ENCODE results near the gene GPR27. TPM values are rescaled to one million over a fixed set of nuclear protein-coding genes. Genes with fewer than 3 reads are reported as not detected.
A peak's percentile ranks its signal among the peaks of the same experiment; 100 is the strongest.

GPR27 gene
- total RNA-seq (2021), result 15.5 and 17.7 TPM in 2 replicates
- long read RNA-seq, transcript GPR27-201 (1 exons, 2,447 nt), result major isoform, 7 of 7 reads
- long read RNA-seq, partial matches to known transcripts, result 0 of 7 reads
- long read RNA-seq, other reads (novel, unspliced or antisense), result 0 of 7 reads

GRCh38 chr3:71753701-71754609 is at the start of gene GPR27:
Gene GPR27, plus strand, starts transcription at chr3:71753855. Its CDS starts 195 bp downstream, at chr3:71754050.
- peak within 1 kb of the TSS; percentile 41 for H3K4me2 ChIP-seq (ENCODE audit: insufficient read depth, insufficient read length, low read length)
- H2AK5ac ChIP-seq (ENCODE audit: insufficient read length, low read length), result no peak within 1 kb of the TSS
- H3K79me2 ChIP-seq (ENCODE audit: insufficient read depth, low read length), result no peaks in the 10 kb centered on the region
- no peak within 1 kb of the TSS for H3T11ph ChIP-seq (ENCODE audit: low read length)
- H2BK20ac ChIP-seq (ENCODE audit: low read depth, low read length, poor library complexity, severe bottlenecking), result no peak within 1 kb of the TSS
- H4K8ac ChIP-seq (replicated peaks; ENCODE audit: insufficient read length, low read depth, low read length), result no peak within 1 kb of the TSS
- peak within 1 kb of the TSS; percentile 95 for H3K14ac ChIP-seq (ENCODE audit: insufficient read depth, low read length)
- H3K79me1 ChIP-seq (ENCODE audit: insufficient read depth, low read depth, low read length, poor library complexity, severe bottlenecking), result no peaks in the 10 kb centered on the region
- no peak for TF ChIP-seq CTCF (conservative IDR thresholded peaks at IDR 0.05)
- H3K4me1 ChIP-seq (ENCODE audit: insufficient read depth, low read length), result no peaks in the 10 kb centered on the region
- H3K18ac ChIP-seq (ENCODE audit: insufficient read length, low read depth, low read length), result peak within 1 kb of the TSS; percentile 94
- no peak within 1 kb of the TSS for H3K27ac ChIP-seq (ENCODE audit: insufficient read length, low read depth, low read length)
- no CpG with 5 or more reads among the region's 131 CpGs for WGBS (ENCODE audit: extremely low coverage, insufficient read length, low lambda C conversion rate)
- no peak within 1 kb of the TSS for H2BK15ac ChIP-seq (ENCODE audit: low read depth, low read length)
- Mint-ChIP-seq H3K4me1 (peaks cover 20% of the 10 kb centered on the region in 2 experiments), H3K9me3 (0 out of 5 replicates have a peak, but pooled peaks cover 0 to 2% of the 10 kb centered on the region in 2 experiments), H3K36me3 (ENCODE audit: insufficient read depth in 1 of 3, low read depth in 3 of 3) (peaks cover 0 to 3% (median 0%) of the 10 kb centered on the region in 3 experiments; a peak in 5 of 7 replicates), H3K4me3 (peak within 1 kb of the TSS; percentile 71 to 84), H3K27me3 (ENCODE audit: low read depth) (peaks cover 42% of the 10 kb centered on the region), H3K27ac (no peak within 1 kb of the TSS)
- peak; percentile 56 for DNase-seq
- H4K20me1 ChIP-seq (ENCODE audit: control insufficient read depth, insufficient read depth, insufficient read length), result no peaks in the 10 kb centered on the region
- H3K4ac ChIP-seq (ENCODE audit: low read depth, low read length), result no peak within 1 kb of the TSS
- H3K56ac ChIP-seq (ENCODE audit: insufficient read length, low read depth, low read length), result no peak within 1 kb of the TSS
- no peak within 1 kb of the TSS for H3K23ac ChIP-seq (ENCODE audit: insufficient read length, low read depth, low read length)
- no peak within 1 kb of the TSS for H2BK5ac ChIP-seq (ENCODE audit: insufficient read length, low read length)
- H2AFZ ChIP-seq (ENCODE audit: low read length), result peak within 1 kb of the TSS; percentile 88
- H2BK12ac ChIP-seq (ENCODE audit: insufficient read length, low read depth, low read length), result no peak within 1 kb of the TSS
- H3K23me2 ChIP-seq (ENCODE audit: insufficient read length, low read depth, low read length, poor library complexity, severe bottlenecking), result peaks cover 10% of the 10 kb centered on the region
- no peaks in the 10 kb centered on the region for H3K9me3 ChIP-seq (ENCODE audit: control insufficient read depth, low read depth, low read length)
- no peak within 1 kb of the TSS for H2BK120ac ChIP-seq (ENCODE audit: low read depth, low read length, poor library complexity, severe bottlenecking)
- H3K9ac ChIP-seq (ENCODE audit: extremely low read depth, insufficient read length, low read length), result peak within 1 kb of the TSS; percentile 64
- peaks cover 12% of the 10 kb centered on the region; the same call in 1 of the 2 replicates for H3K27me3 ChIP-seq (ENCODE audit: insufficient read depth, low read length)
- H4K5ac ChIP-seq (ENCODE audit: insufficient read length, low read depth, low read length), result no peak within 1 kb of the TSS
- H4K91ac ChIP-seq (ENCODE audit: insufficient read length, low read depth, low read length), result no peak within 1 kb of the TSS

All from H9 (cell line).